SU-DHL-6 (cell line): Measurements from ENCODE around the gene MTA2.

ENCODE experiments used
- EZH2phosphoT487 ChIP-seq: fragments of 200-600 bp; sonication (generic), shearing (Covaris generic); conservative IDR thresholded peaks from 2 replicates; pipeline ENCODE4 v1.6.1; 2018; ENCODE audit warnings: mild to moderate bottlenecking, antibody characterized with exemption, low read length, moderate library complexity, mixed read lengths
- TF ChIP-seq, protein P1 (sequence below): fragments of 200-600 bp; sonication (generic); IDR thresholded peaks from one replicate; pipeline ENCODE4 v1.5.1; 2017; ENCODE audit warnings: antibody characterized with exemption, mild to moderate bottlenecking, low read length, moderate library complexity; ENCODE audit not compliant: insufficient read depth, poor library complexity, severe bottlenecking

DNA sequence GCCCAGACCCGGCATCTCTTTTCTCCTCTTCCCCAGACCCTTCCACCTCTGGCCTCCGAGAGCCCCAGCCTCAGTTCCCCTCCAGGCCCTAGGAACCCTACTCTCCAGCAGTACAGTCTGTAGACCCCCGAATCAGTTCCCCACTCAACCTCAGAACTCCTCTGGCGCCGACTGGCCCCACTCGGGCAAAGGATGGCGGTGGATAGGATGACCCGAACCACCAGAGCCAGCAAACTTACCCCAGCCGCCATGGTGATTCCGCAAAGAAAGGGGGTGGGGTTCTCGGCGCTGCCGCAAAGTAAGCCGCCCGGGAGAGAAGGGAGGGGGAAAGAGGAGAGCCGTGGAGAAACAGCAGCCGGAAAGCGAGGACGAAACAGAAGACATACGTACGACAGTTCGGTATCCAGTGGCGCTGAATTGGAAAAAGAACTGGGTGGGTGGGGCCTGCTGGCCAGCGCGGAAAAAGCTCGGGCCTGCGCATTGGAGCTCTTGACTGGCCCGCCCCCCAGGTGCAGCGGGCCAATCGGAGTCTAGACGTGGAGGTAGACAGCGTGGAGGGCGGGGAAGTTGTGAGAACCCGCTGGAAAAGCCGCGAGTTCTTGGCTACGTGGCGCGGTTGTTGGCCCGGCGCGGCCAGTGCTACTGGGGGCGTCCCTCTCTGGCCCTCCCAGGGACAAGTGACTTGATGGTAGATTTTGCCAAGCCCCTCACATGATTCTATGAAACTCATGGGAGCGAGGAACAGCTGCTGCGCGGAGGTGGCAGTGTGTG, 27.9 kb downstream of the MTA2 start, which contains the start of gene EEF1G:
- TF ChIP-seq, protein P1, sequence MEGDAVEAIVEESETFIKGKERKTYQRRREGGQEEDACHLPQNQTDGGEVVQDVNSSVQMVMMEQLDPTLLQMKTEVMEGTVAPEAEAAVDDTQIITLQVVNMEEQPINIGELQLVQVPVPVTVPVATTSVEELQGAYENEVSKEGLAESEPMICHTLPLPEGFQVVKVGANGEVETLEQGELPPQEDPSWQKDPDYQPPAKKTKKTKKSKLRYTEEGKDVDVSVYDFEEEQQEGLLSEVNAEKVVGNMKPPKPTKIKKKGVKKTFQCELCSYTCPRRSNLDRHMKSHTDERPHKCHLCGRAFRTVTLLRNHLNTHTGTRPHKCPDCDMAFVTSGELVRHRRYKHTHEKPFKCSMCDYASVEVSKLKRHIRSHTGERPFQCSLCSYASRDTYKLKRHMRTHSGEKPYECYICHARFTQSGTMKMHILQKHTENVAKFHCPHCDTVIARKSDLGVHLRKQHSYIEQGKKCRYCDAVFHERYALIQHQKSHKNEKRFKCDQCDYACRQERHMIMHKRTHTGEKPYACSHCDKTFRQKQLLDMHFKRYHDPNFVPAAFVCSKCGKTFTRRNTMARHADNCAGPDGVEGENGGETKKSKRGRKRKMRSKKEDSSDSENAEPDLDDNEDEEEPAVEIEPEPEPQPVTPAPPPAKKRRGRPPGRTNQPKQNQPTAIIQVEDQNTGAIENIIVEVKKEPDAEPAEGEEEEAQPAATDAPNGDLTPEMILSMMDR, result no peak
- no peak for TF ChIP-seq EZH2phosphoT487
